GM21526 (cell line): Measurements from ENCODE around the gene DNAJB8.

Experiments
- ATAC-seq: cut with Tn5 transposase; IDR thresholded peaks from one replicate; pipeline ENCODE4 v1.9.1; 2021; ENCODE audit warnings: moderate library complexity; ENCODE audit not compliant: unreplicated experiment, low FRiP score

Gene DNAJB8

DNA sequence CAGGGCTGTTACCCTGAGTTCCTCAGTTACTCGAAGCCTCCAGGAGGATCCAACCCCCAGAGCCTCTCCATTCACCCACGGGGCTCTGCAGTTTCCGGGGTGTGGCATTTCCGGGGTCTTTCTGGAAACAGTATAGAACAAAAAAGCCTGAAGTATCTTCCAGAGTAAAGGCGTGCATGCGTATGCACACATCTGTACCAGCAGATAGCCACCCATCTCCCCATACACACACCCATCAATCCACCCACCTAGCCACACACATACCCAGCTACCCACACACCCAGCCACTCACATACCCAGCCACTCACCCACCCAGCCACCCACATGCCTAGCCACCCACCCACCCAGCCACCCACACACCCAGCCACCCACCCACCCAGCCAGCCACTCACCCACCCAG, 2.9 kb upstream of the DNAJB8 start:
- ATAC-seq = no peak

DNA sequence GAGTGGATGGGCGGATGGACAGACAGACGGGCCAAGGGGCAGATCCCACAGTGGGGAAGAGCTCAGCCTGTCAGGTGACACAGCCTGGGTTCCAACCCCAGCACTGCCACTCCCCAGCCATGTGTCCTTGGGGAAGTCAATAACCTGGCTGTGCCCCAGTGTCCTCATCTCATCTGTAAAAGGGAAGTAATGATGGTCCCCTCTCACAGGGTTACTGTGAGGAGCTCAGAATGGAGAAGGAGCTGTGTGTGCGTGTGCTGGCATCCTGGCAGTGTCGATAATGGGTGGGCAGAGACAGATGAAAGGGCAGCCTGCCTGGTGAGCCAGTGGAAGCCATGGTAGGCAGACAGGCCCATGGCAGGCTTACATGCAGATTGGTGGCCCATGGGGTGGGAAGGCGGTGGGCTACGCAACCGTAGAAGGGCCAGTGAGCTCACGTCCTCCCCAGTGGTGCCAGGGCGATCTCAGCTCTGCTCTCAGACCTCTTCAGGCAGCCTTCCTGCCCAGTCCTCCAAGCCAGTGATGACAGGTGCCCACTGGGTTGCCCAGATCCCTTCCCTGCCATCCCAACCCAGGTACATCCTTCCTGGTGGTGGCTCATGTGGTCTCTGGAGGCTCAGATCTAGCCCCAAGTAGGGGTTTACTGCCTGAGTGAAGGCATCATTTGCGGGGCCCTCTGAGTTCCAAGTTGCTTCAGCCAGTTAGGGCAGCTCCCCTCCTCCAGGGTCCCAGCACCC, 2.3 kb upstream of the DNAJB8 start:
- no peak for ATAC-seq

DNA sequence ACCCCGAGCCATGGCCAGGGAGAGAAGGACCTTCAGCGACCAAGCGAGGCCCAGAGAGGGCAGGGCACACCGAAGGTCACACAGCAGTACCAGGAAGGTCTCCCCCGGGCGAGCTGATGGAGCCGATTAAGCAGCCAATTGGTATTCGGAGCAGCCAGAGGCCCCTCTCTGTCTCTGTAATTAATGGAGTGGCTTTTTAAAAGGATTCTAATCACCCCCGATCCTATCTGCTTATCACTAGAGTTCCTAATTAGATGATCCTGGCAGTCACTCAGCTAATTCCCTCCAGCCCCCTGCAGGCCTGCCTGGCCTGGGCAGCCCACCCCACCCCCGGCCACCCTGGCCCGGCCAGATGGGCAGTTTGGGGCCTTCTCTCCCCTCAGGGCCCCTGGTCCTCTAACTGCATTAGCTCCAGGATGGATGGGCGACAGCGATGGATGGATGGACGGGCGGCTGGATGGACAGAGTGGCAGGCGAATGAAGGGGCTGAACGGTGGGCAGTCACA, 1.6 kb upstream of the DNAJB8 start:
- no peak for ATAC-seq

DNA sequence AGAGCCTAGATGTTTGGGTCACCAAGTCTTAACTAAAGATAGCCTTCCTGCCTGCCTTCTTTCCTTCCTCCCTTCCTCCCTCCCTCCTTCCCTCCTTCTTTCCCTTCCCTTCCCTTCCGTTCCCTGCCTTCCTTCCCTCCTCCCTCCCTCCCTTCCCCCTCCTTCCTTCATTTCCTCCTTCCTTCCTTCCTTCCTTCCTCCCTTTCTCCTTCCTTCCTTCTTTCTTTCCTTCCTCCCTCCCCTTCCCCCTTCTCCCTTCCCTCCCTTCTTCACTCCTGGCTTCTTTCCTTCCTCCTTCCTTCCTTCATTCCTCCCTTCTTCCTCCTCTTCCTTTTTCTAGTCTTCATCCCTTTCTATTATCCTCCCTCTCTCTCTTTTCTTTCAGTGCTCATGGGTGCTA, 2.0 kb downstream of the DNAJB8 start:
- ATAC-seq = no peak

DNA sequence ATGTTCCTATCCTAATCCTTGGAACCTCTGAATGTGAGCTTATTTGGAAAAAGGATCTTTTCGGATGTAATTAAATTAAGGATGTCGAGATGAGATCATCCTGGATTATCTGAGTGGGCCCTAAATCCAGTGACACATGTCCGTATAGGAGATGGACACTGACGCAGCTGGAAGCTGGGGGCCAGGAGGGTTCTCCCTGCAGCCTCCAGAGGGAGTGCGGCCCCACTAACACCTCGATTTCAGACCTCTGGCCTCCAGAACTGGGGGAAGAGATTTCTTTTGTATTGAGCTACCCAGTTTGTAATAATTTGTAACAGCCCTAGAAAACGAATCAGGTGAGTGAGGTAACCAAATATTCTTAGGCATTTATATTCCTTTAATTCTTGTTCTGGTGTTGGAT, 2.5 kb downstream of the DNAJB8 start:
- ATAC-seq = no peak

DNA sequence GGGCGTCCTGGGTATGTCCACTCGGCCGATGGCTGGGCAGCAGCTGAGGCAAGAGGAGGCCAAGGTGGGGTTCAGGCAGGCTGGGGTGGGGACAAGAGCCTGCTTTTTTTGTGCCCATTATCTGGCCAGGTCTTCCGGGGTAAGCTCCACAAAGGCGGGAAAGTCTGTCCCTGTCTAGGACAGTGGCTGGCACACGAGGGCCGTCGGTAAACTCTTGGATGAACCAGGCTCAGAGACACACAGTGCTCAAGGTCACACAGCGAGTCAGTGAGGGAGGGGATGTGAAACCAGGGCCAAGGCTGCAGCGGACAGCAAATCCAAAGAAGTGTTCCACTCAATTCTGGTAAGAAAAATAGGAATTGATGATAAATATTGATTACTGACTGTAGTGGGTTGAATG, 2.9 kb downstream of the DNAJB8 start:
- ATAC-seq = no peak

DNA sequence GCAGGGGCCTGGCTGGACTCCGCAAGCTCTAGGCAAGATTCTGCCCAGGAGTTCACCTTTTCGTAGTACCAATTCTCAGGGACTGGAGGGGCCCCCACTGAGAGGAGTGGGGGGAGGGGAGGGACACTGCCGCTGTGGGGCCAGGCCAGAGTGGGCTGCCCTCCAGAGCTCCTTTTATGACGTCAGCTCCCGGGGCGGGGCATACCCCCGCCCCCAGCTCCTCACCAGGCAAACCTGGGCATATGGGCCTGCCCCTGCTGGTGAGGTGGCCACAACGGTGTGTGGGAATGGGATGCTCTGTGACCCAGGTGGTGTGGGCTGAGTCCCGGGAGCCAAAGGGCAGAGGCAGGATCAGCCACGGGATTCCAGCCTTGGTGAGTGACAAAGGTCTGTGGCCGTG, 3.3 kb downstream of the DNAJB8 start:
- ATAC-seq = no peak

DNA sequence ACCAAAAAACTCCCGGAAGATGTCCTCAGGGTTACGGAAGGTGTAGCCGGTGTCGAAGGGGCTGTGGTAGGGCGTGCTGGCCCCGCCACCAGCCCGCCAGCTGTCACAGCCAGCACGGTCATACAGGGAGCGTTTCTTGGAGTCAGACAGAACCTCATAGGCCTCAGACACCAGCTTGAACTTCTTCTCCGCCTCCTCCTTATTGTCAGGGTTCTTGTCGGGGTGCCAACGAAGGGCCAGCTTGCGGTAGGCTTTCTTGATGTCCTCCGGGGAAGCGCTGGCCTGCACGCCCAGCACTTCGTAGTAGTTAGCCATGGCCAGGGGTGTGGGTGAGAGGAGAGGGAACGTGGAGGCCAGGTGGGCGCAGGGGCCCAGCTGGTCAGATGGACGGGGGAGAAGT, 3.8 kb downstream of the DNAJB8 start:
- no peak for ATAC-seq

DNA sequence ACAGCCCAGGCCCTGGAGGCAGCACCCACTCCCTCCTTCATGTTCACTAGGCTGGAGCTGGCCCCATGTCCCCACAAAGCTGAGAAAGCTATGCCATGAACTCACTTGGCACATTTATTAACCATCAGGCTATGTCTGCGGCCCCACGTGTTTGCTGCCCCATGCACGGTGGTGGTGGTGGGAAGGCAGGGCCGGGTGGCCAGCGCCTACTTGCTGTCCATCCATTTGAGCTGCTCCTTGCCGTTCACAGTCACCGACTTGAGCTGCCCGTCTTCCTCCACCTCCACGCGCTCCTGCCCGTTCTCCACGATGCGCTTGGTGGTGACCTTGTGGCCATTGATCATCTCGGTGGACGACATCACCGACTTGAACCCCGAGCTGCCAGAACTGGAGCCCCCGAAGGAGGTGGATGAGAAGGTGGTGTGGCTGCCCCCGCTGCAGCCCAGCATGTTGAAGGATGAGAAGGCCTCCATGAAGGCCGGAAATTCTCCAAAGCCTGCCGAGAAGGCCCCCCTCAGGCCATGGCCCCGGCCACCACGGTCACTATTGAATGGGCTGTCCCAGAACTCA, 4.3 kb downstream of the DNAJB8 start:
- no peak for ATAC-seq

DNA sequence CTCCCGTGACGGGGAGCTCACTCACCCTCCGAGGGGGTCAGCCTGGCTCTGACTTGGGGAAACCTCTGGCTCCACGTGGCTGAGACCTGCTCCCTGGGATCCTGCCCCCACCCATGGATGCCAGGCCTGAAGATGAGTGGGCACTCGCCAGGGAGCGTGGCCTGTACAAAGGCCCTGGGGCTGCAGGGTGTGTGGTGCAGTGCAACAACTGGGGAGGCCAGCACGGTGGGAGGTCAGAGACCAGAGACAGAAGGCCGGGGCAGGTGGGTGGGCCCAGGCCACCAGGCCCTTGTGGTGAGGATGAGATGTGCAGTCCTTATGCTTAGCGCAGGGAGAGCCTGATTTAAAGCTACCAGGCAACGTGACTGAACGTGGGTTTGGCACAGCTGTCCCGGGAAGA, 5.0 kb downstream of the DNAJB8 start:
- no peak for ATAC-seq

DNA sequence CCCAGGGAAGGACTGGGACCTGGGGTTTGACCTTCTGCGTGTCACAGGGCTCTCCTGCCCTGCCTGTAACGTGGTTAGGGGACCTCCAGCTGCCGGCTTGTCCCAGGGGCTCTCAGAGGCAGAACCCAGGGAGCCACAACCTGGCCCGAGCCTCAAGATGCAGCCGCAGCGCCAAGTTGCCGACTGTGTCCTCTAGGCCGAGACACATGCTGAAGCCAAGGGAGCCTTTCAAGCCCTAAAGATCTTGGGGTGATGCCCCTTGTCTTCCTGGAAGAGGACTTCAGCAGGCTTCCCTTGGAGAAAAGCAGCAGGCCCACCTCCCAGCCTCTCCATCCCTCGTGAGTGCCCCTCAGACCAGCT, 7.2 kb downstream of the DNAJB8 start:
- ATAC-seq = no peak

DNA sequence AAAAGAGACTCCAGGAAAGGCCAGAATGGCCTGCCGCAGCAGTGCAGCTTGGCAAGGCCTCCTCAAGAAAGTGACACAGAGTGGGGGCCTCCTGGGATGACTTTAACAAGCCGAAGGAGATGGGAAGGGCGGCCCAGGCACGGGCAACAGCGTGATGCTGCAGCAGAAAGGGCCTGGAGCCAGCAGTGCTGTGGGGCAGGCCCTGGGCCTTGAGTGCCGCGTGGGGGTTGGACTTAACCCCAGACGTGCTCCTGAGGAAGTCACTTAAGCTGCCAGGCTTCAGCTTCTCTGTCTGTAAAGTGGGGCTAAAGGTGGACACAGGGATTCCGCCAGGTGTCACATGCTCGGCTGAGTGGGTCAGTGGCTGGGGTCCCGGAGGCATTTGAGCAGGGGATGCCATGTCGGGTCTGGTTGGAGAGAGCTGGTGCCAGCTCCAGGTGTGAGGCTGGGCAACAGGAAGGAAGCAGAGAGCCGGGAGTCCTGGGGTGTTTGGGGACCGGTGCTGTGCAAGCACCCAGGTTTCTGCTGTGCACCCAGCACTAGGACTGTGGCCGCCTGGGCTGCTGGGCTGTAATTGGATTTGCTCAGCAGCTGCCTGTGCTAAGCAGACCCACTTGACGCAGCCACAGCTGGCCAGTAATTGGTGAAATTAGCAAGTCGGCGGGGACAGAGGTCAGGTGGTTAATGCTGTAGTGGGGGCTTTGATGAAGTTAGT, 7.8 kb downstream of the DNAJB8 start:
- no peak for ATAC-seq

DNA sequence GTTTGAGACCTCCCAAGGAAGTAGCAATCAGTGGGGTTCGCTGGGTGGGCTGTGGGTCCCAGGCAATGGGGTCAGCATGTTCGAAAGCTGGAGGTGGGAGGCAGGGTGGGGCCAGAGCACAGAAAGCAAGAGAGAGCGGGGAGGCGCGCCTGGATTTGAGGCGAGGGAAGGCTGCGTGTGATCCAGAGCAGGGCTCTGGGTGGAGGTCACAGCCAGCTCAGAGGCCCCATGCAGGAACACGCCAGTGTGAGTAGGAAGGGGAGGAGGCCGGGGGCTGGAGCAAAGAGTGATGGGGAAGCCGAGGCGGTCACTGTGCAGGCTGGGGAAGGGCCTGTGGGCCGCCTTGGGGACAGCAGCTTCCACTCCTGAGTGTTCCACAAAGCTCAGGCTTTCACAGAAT, 8.8 kb downstream of the DNAJB8 start:
- no peak for ATAC-seq

DNA sequence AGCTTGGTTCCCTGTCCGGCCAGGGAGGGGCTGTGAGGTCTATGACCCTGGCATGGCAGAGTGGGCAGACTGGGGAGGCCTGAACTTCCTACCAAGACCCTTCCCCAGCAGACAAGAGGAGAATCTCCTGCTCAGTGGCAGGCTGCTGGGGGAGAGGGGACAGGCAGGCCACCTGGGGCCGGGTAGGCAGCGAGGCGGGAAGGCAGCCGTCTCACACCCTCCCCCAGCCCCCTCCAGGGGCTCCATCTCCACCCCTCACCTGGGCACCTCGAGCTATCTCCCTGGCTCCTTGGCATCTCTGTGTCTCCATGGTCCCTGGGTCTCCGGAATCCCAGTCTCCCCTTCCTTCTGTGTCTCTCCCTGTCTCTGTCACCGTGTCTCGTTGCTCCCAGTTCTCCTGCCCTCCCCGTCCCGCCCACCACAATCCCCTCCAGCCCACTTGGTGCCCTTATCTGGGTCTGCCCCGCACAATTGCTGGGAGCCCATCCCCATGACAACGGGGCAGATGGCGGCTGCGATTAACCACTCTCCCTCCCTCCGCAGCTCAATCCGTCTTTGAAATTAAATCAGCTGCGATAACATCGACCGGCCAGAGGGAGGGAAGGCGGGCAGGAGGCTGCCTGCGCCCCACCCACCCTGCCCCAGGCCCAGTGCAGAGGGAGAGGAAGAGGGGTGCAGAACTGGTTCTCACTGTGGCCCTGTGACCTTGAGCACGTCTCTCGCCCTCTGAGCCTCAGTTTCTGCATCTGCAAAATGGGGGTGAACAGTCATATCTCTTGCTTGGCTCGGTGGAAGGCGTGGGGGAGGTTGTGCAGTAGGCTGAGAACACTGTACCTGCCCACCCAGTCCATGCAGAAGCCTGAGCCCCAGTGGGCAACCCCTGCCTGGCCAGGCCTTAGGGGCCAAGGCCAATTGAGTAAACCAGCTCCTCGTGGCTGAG, 9.6 kb downstream of the DNAJB8 start:
- no peak for ATAC-seq

DNA sequence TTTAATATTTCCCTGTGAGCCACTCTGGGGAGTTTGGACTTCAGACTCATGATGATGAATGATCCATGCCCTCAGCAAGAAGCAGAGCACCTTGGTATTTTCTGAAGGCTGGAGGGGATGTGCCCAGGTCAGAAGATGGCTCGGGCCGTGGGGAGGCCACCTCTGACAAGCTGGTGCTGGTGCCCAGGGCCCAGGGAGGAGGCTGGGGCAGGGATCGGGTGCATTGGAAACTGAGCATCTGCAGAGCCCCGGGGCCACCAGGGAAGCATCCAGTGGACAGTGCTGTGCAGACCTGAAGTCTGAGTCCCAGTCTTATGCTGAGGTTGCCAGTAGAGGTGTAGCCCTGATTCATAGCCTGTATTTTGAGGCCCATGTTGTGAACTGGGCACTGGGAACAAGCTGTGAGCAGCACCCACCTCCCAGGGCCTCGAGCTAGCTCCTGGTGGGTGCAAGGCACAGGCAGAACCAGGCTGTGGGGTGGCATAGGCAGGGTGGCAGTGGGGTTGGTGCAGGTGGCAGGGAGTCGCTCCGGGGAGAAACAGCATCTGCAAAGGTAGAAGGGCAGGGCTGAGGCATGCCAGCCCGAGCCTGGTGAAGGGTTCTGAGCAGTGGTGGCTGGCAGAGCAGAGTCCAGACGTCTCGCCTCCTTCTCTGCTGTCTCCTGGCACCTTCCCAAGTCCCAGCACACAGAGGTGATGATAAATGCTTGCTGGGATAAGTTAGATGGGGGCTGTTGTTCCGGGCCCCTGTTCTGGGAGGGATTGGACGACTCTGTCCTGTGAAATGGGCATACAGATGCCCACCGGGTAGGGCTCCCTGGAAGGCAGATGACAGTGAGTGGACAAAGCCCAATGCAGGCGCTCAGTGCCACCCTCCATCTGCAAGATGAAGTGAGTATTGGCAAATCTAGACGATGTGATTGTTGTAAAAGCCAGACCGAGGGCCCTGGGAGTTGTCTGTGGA, 10.6 kb downstream of the DNAJB8 start:
- no peak for ATAC-seq

DNA sequence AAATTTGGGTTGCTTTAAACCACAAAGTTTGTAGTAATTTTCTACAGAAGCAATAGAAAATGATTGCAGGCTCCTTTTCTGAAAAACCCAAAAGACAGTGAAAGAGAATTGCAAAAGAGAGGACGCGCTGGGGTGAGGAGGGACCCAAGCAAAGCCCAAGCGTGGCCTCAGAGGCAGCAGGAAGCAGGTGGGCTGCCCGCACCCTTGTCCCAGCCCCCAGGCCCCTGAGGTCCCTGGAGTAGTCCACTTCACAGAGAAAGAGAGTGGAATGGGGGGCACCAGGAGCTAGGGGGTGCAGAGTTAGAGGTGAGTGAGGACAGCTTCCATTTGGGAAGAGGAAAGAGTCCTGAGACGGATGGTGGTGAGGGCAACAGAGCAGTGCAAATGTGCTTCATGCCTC, 11.6 kb downstream of the DNAJB8 start:
- no peak for ATAC-seq

DNA sequence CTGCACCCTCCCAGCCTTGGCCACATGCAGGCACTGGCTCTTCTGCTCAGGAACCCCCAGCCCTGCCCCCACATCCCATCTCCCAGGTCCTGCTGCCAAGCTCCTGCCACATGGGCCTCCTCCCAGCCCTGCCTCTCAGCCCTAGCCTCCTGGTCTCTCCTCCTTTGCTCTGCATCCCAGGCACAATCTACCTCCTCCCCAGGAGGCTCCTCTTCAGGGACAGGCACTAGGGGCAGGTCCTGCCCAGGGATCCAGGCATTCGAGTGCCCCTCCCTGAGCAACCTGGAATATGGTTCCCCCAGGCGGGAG, 12.4 kb downstream of the DNAJB8 start:
- no peak for ATAC-seq

DNA sequence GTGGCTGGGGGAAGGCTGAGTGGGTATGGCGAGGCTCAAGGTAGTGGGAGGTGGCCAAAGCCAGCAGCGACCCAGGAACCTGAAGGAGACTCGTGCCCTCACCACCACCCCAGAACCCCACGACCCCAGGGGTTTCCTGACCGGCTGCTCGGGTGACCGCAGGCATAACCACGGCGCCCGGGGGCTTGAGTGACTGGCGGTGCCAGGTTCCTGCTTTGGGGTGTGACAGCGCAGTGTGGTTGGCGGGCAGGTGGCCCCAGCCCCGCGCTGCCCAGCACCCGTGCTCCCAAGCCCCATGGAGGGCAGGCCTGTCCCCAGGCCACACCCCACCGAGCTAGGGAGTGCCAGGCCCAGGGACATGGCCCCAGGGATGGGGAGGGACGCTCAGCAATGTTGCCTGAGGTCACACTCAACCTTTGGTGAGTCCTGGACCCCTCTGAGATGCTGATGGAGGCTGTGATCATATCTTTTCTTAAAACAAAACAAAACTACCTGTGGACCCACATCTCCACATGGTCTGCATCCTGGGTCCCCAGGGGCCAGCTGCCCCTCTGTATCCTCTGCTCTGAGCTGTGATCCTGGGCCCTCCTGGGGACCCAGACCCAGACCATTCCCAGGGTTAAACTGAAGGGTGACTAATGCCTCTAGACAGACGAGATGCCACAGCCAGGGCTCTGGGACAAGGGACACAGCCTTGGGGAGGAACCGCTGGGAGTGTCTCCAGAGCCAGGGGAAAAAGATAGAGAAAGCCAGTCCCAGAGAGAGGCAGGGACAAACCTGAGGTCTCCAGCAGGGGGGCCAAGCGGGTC, 13.0 kb downstream of the DNAJB8 start:
- ATAC-seq = no peak

DNA sequence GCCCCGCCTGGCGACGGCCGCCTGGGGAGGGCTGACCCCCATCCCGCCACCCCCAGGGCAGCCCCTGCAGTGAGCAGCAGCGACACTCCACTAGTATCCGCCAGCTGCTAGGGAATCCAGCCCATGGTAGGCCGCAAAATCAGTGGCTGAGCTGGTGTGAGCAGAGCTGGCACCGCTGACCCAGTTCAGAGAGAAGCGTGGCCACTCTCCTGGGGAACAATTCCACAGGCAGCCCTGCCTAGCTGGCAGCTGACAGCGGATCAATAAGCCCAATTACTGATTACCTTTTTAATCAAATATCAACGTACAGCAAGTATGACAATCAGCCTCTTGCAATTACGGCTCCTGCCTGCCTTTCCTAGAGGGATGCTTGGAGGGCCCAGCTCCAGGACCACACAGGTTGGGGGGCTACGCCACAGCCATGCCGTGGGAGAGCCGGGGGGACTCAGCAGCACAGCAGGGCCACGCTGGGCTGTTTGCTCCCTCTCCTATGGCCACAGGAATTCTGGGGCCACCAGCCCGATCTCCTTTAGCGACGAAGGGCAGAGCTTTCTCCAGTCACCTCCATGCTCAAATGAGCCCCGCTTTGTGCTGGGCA, 13.9 kb downstream of the DNAJB8 start:
- no peak for ATAC-seq
